ENCODE data around the gene PALM3.

Gene PALM3

DNA sequence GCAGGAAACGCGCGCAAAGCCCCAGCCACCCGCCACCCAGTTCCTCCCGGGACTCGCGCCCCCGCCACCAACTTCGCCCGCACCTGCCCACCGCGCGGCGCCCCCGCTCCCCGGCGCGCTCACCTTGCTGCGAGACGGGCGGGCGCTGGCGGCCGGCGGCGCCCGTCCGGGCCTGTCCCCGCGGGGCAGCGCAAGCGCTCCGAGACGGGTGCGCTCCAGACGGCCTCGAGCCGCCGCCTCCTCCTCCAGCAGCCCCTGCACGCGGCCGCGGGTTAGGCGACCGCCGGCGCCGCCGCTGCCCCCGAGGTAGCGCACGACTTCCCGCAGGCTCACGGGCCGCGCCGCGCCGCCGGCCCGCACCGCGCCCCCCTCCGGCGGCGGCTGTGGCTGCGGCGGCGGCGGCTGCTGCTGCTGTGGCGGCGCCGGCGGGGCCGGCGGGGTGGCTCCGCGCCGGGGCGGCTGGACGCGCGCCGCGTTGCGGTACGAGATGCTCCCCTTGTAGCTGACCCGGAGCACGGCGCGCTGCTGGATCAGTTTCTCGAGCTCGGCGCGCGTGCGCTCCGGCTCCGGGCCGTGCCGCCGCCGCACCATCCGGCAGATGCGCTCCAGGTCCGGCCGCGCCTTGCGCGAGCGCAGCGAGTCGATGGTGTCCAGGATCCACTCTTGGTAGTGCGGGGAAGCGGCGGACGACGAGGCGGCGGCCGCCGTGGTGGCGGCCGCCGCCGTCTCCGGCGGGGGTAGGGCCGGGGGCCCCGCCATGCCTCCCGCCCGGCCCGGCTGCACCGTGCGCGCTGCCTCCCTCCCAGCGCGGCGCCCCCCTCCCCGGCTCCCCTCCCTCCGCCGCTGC lies 28.0 kb upstream of the PALM3 start:
- DNase-seq (ENCODE audit: low spot score) = peak; percentile 32

DNA sequence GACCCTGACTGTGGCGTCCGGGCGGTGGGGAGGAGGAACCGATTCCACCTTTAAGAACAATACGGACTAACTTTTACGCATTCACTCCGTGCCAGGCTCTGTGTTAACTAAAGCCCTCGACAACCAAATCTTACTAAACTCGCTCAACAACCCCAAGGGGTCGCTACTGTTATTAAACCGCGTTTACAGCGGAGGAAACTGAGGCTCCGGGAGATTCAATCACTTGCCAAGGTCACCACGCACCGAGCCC lies 27.5 kb upstream of the PALM3 start:
- DNase-seq (ENCODE audit: low spot score) = no peak

DNA sequence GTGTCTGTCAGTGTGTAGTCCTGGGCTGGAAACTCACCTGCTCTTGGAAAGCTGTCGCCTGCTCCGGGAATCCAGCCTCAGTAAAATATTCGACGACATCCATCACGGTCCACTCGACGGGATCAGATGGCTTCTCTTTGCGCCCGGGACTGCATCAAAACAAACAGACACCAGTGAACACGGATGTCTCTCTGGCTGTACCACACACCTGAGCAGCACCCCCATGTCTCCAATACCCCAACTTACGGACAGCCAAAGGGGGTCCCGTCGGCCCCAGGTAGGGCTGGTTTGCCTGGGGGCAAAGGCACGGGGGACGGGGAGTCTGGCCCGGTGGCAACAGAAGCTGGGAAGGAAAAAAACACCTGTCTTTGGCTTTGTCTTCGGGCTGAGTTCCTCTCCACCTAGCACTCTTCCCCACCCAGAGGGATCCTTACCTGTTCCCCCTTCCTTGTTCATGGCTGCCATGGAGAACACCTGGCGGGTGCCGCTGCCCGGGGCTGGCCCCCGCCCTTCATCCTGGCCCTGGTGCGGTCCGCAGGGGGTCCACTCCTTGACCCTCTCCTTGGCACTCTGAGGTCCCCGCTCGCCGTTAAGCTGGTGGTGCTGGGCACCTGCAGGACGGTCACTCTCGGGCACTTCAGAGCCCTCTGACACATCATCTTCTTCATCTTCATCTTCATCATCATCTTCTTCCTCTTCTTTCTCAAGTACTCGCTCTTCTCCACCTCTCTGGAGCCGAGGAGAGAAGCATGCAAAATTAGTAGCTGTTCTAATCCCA lies 26.9 kb upstream of the PALM3 start:
- DNase-seq (ENCODE audit: low spot score) = no peak

DNA sequence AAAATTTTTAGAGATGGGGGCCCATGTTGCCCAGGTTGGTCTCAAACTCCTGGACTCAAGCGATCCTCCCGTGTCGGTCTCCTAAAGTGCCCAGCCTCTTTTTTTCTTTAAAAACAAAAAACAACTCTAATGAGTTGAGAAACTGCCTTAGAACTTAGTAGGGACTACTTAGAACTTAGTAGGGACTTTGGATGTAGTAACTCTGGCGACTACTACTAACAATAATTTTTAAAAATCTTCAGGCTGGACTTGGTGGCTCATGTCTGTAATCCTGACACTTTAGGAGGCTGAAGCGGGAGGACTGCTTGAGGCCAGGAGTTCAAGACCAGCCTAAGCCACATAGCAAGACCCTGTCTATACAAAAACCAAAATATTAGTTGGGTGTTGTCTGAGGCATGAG lies 24.2 kb upstream of the PALM3 start:
- DNase-seq (ENCODE audit: low spot score) = no peak

DNA sequence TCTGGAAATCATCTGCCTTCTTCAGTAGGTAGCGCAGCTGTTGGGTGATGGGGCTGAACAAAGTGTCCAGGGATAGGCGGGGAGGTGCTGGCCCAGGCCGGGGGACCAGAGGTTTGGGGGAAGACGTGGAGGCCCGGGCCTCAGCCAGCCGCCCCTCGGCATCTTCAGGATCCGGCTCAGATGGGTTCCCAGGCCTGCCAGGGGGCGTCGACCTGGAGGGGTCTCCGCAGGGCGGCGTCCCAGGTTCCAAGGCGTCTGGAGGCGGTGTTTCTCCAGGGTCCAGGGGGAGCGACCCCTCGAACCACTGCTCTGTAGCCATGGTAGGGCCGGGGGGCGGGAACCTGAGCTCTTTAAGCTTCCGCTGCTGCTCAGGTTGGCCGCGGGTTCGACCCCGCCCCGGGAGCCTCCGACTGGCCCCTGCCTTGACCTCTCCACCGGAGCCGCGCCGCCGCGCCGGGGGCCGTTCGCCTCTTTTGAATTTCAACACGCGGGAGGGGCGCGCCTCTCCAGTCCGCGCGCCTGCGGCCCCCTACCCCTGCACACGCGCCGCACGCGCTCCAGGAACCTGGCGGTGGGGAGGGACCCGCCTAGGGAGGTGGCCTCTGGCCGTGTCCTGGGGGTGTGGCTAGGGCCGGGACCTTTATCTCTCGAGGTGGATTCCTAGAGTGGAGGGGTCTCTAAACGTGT lies 23.6 kb upstream of the PALM3 start, which contains the start of gene C19orf67:
Gene C19orf67 (minus strand): TSS at position 475 of the 687 bp plus-strand sequence. CDS start 156 bp downstream, at position 319.
- no peak for DNase-seq (ENCODE audit: low spot score)

DNA sequence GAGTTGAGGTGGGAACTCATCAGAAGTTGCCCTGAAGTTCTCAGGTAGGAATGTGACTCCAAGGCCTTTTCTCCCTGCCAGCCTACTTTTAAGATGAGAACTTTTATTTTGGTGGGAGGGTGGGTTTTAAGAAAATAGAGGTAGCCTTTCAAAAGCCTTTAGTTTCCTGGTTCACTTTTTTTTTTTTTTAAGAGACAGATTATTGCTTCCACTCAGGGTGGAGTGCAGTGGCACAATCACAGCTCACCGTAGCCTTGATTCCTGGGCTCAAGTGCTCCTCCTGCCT lies 20.7 kb upstream of the PALM3 start:
- no peak for DNase-seq (ENCODE audit: low spot score)

DNA sequence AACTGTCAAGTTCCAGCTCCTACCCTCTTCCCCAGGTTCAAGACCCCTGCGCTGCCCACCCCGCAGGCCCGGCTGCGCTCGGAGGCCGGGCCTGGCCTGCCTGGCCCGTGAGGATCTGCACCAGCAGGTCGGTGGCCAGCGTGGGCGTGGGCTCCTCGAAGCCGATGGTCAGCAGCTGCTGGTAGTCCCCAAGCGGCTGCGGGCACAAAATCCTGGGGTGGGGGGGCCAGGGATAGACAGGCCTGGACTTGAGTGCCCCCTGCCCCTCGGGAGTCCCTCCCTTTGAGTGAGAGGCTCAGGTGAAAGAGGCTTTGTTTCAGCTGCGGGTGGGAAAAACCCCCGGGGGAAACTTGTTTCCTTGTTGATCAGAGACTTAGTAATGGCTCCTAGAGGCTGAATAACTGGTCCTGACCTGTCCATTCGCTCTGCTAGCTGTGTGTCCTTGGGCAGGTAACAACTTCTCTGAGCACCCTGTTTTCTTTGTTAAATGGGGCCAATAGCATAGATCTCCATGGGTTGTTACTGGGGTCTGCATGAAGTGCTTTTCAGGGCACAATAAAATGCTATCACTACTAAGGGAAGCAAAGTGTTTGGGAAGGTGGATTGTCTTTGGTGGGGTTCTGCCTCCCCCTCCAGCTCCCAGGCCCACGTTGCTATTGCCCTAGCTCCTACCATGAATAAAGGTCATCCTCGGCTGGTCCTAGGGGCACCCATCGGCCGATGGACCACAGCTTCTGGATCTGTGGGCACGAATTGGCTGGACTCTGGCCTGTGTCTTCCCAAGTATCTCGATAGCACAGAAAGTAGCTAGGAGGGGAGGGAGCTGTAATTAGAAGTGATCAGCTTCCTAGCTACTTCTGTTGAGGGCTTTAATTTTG lies 20.2 kb upstream of the PALM3 start:
- DNase-seq (ENCODE audit: low spot score) = no peak

DNA sequence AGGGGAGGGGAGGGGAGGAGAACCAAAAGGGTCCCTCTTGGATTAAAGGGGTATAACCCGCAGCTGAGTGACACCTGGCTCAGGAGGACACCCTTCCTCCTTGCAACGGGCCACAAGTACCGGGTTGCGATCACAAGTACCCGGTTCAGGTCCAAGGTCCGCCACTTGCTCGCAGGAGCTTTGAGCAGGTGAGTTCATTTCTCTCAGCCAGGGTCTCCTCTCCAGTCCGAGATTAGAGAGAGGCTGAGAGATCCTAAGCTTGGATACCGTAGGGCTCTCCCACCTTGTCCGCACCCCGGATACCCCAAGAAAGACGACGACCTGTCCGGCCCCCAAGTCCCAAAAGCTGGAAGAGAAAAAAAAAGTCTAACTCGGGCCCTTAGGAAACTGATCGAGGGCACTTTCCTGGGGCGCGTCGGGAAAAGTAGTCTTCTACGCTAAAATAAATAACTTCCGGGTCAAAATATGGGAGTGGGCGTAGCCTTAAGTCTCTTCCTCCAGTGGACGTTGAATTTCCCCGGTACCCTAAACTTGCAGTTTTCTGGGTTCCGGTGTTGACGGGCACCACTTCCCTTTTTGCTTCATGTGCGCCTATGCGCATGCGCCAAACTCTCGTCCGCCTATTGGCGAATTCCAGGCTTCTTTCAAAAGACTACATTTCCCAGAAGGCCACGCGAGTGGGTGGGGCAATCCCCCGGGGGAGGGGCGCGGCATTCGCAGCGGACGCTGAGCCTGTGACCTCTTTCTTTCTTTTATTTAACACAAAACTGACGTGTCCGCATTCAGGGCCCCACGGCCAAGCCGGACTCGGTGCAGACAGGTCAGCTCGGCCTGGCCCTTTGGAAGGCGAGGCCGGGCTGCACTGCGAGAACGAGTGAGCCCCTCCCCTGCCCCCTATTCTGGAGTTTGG lies 19.3 kb upstream of the PALM3 start:
- DNase-seq (ENCODE audit: low spot score) = peak; percentile 99

DNA sequence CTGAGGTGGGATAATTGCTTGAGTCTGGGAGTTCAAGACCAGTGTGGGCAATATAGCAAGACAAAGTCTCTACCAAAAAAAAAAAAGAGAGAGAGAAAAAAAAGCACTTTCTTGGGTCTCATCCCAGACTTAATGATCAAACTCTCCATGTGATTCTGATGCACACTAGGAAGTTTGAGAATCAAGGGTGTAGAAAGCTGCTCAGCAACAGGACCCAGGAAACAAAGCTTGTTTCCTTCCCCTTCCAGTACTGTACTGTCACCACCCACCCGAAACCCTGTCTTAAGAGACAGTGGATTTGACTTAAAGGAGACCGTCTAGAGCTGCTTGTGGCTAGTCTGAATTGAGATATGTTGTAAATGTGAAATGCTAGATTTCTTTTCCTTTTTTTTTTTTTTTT lies 16.5 kb upstream of the PALM3 start:
- DNase-seq (ENCODE audit: low spot score) = no peak

DNA sequence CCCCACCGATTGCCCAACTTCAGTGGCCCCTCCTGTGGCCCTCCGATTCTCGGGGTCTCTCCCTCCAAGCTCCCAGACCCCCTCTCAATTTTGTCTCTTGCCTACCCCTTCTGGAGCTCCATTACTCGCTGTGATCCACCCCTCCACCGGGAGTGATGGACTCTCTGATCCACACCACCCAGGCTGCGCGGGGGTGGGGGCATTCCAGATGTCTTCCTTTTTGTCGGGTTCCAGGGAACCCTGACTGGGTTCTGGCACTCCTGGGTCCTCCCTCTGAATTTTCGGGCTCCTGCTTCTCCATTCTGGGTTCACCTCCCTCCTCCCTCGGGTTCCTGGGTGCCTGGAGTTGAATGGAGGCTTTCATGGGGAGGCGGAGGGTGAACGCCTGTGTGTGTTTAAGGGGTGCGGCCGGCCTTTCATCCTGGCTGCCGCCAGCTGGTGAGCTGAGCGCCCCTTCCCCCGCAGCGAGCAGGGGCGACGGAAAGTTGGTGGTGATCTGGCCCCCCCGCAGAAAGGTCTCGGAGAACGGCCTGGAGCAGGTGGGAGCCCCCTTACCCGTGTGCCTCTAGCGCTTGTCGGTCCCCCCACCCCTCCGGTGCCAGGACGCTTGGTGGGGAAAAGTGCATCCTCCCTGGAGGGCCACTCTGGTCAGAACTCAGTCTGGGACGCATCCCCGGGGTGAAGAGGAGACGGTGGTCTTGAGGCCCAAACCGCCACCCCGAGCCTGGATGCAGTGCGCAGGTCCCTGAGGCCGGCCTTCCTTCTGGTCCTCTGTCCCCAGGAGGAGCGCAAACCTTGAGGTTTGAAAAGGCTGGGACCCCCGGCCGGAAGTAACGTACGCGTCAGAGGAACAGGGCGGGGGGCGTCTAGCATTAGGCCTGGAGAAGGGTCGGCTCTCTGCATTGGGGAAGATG lies 12.3 kb upstream of the PALM3 start:
- DNase-seq (ENCODE audit: low spot score) = peak; percentile 38

DNA sequence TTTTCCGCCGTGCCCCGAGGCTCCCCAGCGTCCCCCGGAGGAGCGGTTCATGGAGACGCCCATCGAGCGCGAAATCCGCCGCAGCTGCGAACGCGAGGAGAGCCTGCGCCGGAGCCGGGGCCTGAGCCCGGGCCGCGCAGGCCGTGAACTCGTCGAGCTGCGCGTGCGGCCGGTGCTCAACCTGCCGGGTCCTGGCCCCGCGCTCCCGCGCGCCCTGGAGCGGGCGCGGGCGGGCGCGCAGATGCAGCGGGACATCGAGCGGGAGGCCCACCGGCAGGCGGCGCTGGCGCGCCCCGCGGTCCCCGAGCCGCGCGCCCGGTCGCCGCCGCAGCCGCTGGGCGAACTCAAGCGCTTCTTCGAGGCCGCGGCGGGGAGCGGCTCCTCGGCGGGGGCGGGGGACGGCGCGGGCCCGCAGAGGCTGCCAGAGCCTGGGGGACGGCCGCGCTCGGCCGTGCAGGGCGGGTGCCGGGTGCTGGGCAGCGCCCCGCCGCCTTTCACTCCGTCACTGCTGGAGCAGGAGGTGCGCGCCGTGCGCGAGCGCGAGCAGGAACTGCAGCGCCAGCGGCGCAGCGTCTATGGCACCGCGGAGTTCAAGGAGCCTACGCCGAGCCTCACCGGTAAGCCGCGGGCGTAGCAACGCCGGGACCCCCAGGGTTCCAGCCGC lies 11.5 kb upstream of the PALM3 start:
- DNase-seq (ENCODE audit: low spot score) = peak; percentile 60

DNA sequence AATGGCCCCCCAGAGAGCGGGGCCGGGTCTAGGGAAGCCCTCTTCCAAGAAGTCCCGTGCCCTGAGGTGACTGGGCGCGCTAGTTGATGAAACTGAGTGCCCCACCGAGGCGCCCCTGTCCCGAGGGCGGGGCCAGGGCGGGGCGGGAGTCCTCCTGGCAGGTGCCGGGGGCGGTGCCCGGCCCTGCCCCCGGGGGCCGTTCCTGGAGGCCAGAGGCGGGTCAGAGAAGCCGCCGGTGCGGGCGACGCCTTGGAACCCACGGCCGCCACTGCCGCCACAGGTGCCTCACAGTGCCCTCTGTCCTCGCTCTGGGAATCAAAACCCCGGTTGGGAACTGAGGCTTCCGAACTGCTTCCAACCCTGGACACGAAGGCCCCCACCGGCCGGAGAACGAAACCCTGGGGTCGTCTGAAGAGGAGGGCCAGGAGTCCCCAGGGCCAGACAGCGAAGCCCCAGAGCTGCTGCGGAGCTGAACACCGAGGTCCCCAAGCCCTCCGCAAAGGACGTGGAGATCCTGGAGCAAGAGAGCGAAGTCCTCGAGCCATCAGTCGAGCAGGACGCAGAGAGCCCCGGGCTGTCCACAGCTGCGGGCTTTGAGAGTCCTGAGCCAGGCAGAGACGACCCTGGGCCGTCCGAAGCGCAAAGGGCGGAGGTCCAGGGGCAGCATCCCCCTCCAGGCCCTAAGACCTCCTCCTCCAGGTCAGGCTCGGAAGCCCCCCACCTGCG lies 10.8 kb upstream of the PALM3 start, which contains the start of gene MISP3:
Gene MISP3 (plus strand): TSS at position 252 of the 726 bp plus-strand sequence. CDS start 524 bp downstream, outside the sequence.
- DNase-seq (ENCODE audit: low spot score) = peak; percentile 41

DNA sequence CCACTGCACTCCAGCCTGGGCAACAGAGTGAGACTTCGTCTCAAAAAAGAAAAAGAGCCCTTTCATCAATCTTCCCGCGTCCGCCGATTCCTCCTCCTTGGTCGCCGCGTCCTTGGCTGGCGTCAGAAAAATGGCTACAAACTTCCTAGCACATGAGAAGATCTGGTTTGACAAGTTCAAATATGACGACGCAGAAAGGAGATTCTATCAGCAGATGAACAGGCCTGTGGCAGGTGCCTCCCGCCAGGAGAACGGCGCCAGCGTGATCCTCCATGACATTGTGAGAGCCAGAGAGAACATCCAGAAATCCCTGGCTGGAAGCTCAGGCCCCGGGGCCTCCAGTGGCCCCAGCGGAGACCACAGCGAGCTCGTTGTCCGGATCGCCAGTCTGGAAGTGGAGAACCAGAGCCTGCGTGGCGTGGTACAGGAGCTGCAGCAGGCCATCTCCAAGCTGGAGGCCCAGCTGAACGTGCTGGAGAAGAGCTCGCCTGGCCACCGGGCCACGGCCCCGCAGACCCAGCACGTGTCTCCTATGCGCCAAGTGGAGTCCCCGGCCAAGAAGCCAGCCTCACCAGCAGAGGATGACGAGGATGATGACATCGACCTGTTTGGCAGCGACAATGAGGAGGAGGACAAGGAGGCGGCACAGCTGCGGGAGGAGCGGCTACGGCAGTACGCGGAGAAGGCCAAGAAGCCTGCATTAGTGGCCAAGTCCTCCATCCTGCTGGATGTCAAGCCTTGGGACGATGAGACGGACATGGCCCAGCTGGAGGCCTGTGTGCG lies 8.6 kb upstream of the PALM3 start:
- peak; percentile 43 for DNase-seq (ENCODE audit: low spot score)

DNA sequence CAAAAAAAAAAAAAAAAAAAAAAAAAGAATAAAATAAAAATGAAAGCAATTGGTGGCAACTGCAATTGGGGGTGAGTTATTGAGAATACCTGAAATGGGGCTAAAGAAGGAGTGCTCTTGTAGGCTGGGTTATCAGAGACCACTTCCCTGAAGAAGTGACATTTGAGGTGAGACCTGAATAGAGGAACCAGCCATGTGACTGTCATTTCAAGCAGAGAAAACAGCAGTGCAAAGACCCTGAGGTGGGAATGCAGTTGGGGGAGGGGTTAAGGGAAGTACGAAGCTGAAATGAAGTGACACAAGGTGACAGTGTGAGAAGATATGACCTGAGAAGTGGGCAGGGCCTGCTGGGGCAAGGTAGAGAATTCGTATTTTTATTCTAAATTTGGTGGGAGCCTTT lies 4.3 kb upstream of the PALM3 start:
- no peak for DNase-seq (ENCODE audit: low spot score)

DNA sequence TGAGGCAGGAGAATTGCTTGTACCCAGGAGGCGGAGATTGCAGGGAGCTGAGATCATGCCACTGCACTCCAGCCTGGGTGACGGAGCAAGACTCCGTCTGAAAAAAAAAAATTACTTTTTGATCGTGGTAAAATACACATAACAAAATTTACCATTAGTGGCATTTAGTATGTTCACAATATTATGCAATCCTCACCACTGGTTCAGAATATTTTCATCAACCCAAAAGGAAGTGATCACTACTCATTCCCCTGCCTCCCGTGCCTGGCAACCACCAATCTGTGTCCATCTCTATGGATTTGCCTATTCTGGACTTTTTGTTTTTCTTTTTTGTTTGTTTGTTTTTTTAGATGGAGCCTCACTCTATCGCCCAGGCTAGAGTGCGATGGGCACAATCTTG lies 1.2 kb upstream of the PALM3 start:
- DNase-seq (ENCODE audit: low spot score) = no peak

DNA sequence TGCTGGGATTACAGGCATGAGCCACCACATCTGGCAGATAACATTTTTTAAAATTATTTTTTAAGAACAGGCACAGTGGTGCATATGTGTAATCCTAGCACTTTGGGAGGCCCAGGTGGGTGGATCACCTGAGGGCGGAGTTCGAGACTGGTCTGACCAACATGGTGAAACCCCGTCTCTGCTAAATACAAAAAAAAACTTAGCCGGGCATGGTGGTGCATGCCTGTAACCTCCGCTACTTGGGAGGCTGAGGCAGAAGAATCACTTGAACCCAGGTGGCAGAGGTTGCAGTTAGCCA lies 631 bp upstream of the PALM3 start:
- no peak for DNase-seq (ENCODE audit: low spot score)

DNA sequence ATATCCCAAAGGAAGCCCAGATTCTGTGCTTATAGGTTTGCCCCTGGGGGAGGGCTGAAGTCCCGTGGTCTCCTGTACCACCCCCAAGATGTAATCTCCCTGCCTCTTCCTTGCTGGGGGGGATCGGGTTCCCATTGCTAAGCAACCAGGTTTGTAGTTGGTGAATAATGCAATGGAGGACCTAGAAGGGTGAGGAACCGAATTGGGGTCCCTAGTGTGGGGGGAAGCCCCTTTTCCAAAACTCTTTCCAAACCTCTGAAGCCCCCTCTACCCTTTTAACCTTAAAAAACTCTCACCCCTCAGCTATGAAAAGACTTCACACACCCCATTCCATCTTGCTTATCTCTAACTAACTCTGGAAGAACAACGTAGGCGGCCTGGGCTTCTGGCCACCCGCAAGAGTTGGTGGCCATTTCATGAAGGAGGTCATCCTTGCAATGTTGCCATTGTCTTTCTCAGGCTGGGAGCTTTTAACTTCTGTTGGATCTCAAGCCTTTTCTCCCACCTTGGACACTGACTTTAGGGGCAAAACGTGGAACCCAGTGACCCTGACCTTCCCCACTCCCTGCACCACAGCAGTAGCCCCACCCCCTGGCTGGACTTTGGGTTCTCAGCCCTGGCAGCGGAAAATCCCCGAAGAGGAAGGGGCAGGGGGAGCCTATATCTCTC lies 661 bp downstream of the PALM3 start:
- no peak for DNase-seq (ENCODE audit: low spot score)

All from SK-N-DZ (cell line).